CD8-positive, alpha-beta memory T cell (primary cell): ENCODE measurements around the gene SMIM17. TPM values are rescaled to one million over a fixed set of nuclear protein-coding genes. Genes with fewer than 3 reads are reported as not detected.
A peak's percentile ranks its signal among the peaks of the same experiment; 100 is the strongest.

Experiments used
- CTCF ChIA-PET: fragments of 350-600 bp; sonication (Branson Sonifier 250); formaldehyde crosslinking; loops from one replicate; lab custom pipeline; 2021; ENCODE audit warnings: antibody characterized with exemption; lab: Charles Lee
- POLR2A ChIA-PET: fragments of 350-600 bp; sonication (Branson Sonifier 250); formaldehyde crosslinking; loops from one replicate; lab custom pipeline; 2021; ENCODE audit warnings: antibody characterized with exemption; lab: Charles Lee
- DNase-seq, 5 donors: peaks; one replicate each; pipeline versions ENCODE4 v3.0.0 to v3.0.0-alpha.2; 2020 to 2022; ENCODE audit warnings: mixed read lengths in 1 of 5
- H3K27ac ChIP-seq: one replicate; pipeline ENCODE4 v1.7.0; 2013; ENCODE audit warnings: low read depth, mild to moderate bottlenecking, low read length, moderate library complexity
- H3K27me3 ChIP-seq: 2 replicates; pipeline ENCODE4 v1.7.0; 2013; ENCODE audit warnings: low read length, mild to moderate bottlenecking; ENCODE audit not compliant: insufficient read depth, poor library complexity, severe bottlenecking
- H3K36me3 ChIP-seq: 2 replicates; pipeline ENCODE4 v1.7.0; 2013; ENCODE audit warnings: mild to moderate bottlenecking, low read length, moderate library complexity; ENCODE audit not compliant: insufficient read depth
- H3K4me1 ChIP-seq: 2 replicates; pipeline ENCODE4 v1.7.0; 2013; ENCODE audit warnings: mild to moderate bottlenecking, low read length, moderate library complexity; ENCODE audit not compliant: insufficient read depth
- H3K4me3 ChIP-seq: 2 replicates; pipeline ENCODE4 v1.7.0; 2013; ENCODE audit warnings: mild to moderate bottlenecking, low read length
- H3K9me3 ChIP-seq: 2 replicates; pipeline ENCODE4 v1.7.0; 2013; ENCODE audit warnings: mild to moderate bottlenecking, low read length
- H3K27ac Mint-ChIP-seq, 8 donors: one replicate each; pipeline ENCODE4 v1.8.0; 2020 to 2021; ENCODE audit warnings: mixed read lengths in 8 of 8, mild to moderate bottlenecking in 6 of 8, inconsistent platforms in 3 of 8, moderate library complexity in 3 of 8
- H3K27me3 Mint-ChIP-seq, 2 donors: one replicate each; pipeline ENCODE4 v1.8.0; 2020 to 2021; ENCODE audit warnings: mixed read lengths in 2 of 2, mild to moderate bottlenecking in 1 of 2, moderate library complexity in 1 of 2
- H3K36me3 Mint-ChIP-seq, 3 donors: one replicate each; pipeline ENCODE4 v1.8.0; 2020 to 2021; ENCODE audit warnings: mixed read lengths in 3 of 3, inconsistent platforms in 1 of 3, mild to moderate bottlenecking in 1 of 3
- H3K4me1 Mint-ChIP-seq, 3 donors: one replicate each; pipeline ENCODE4 v1.8.0; 2020 to 2021; ENCODE audit warnings: mixed read lengths in 3 of 3, inconsistent platforms in 1 of 3, mild to moderate bottlenecking in 1 of 3
- H3K4me3 Mint-ChIP-seq, 7 donors: one replicate each; pipeline ENCODE4 v1.8.0; 2020 to 2021; ENCODE audit warnings: mixed read lengths in 7 of 7, mild to moderate bottlenecking in 6 of 7, moderate library complexity in 4 of 7, inconsistent platforms in 2 of 7
- H3K9me3 Mint-ChIP-seq, 5 donors: one replicate each; pipeline ENCODE4 v1.8.0; 2020 to 2022; ENCODE audit warnings: mixed read lengths in 5 of 5, mild to moderate bottlenecking in 3 of 5, moderate library complexity in 2 of 5, inconsistent platforms in 1 of 5
- polyA plus RNA-seq: library from polyadenylated mRNA; unstranded; fragments of 300-500 nt; fragmentation: Illumina TruSeq; gene quantifications from one replicate; pipeline ENCODE4 v1.2.3, GENCODE V29; 2021
- total RNA-seq, 2 experiments: library from RNA; stranded (reverse); gene quantifications; one replicate each; pipeline ENCODE4 v1.2.3, GENCODE V29; 2021

Gene SMIM17
- total and polyA plus RNA-seq, 3 experiments from 2014 or later: not detected

- no peaks in the 10 kb centered on the region for H3K4me1 ChIP-seq
- peaks cover 21% of the 10 kb centered on the region for H3K36me3 ChIP-seq
- POLR2A ChIA-PET: no interaction called here
- no peak for DNase-seq
- CTCF ChIA-PET: no interaction called here
- H3K9me3 Mint-ChIP-seq: peaks cover 27 to 89% (median 81%) of the 10 kb centered on the region in 5 donors
- peaks cover 32% of the 10 kb centered on the region for H3K9me3 ChIP-seq
- H3K4me3 ChIP-seq: no peak overlapping the region
- no peaks in the 10 kb centered on the region for H3K27me3 Mint-ChIP-seq
- H3K36me3 Mint-ChIP-seq: peaks cover 34 to 89% (median 82%) of the 10 kb centered on the region in 3 donors
- no peaks in the 10 kb centered on the region for H3K27me3 ChIP-seq
- no peak overlapping the region for H3K4me3 Mint-ChIP-seq
- H3K27ac Mint-ChIP-seq: no peak overlapping the region
- peaks cover 4 to 23% (median 8%) of the 10 kb centered on the region in 3 donors for H3K4me1 Mint-ChIP-seq
- no peak overlapping the region for H3K27ac ChIP-seq
These were observed 39.1 kb upstream of the SMIM17 start for GRCh38 chr19:56603829-56604228.

DNA sequence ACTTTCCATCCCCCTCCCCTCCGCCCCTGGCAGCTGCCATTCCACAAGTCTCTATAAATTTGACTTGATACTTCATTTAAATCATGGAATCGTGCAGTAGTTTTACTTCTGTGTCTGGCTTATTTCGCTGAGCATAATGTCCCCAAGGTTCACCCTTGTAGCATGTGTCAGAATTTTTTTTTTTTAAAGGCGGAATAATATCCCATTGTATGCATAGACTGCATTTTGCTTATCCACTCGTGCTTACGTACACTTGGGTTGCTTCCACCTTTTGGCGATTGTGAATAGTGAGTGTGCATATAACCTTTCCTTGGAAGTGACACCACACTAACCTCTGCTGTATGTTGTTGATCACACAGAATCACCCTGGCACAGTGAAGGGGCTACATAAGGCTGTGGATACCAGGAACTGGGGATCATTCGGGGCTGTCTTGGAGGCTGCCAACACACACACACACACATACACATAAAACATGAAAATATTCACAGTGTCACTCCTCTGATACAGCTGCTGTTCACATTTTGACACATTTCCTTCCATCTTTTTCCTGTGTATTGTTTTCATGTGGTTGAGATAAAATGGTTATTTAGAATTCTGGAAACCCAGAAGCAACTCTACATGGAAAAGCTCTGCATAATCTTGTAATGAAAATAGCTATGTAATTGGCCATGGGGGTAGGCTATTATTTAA, 34.5 kb upstream of the SMIM17 start:
- POLR2A ChIA-PET: no interaction called here
- no peak overlapping the region for H3K27ac Mint-ChIP-seq
- H3K4me3 Mint-ChIP-seq: no peak overlapping the region

GRCh38 chr19:56611288-56611687, 31.7 kb upstream of the SMIM17 start:
- no peak overlapping the region for H3K4me3 Mint-ChIP-seq
- no peak overlapping the region for H3K4me3 ChIP-seq

More for the DNA sequence above, 34.5 kb upstream of the SMIM17 start:
- Mint-ChIP-seq H3K9me3 (peaks cover 49 to 98% (median 92%) of the 10 kb centered on the region in 5 donors), H3K4me1 (peaks cover 0 to 5% (median 5%) of the 10 kb centered on the region in 3 donors), H3K36me3 (peaks cover 33 to 97% (median 89%) of the 10 kb centered on the region in 3 donors), H3K27me3 (no peaks in the 10 kb centered on the region)
- CTCF ChIA-PET: no interaction called here
- Histone ChIP-seq H3K27me3 (no peaks in the 10 kb centered on the region), H3K36me3 (peaks cover 17% of the 10 kb centered on the region), H3K4me3 (no peak overlapping the region), H3K9me3 (peaks cover 44% of the 10 kb centered on the region), H3K4me1 (no peaks in the 10 kb centered on the region), H3K27ac (no peak overlapping the region)
- no peak for DNase-seq

DNA sequence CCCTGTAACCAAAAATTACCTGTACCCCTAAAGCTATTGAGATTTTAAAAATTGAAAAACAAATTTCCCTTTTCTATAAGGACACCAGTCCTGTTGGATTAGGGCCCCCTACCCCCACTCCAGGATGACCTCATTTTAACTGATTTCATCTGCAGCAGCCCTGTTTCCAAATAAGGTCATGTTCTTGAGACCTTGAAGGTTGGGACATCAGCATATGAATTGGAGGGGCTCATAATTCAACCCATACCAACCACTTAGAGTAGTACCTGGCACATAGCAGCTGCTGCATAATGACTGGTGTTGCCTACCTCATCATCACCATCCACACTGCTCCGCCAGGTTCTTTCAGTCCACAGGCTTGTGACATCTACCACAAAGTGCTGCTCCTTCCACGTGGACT, 30.2 kb upstream of the SMIM17 start:
- ChIA-PET CTCF (no interaction called here), POLR2A (no interaction called here)
- Mint-ChIP-seq H3K4me3 (peak overlapping the region in 1 of 7 donors; percentile 29), H3K27ac (no peak overlapping the region), H3K27me3 (no peaks in the 10 kb centered on the region), H3K9me3 (peaks cover 66 to 100% (median 97%) of the 10 kb centered on the region in 5 donors), H3K4me1 (peaks cover 0 to 7% (median 6%) of the 10 kb centered on the region in 3 donors), H3K36me3 (peaks cover 62 to 97% (median 93%) of the 10 kb centered on the region in 3 donors)
- Histone ChIP-seq H3K36me3 (peaks cover 14% of the 10 kb centered on the region), H3K4me3 (no peak overlapping the region), H3K9me3 (peaks cover 58% of the 10 kb centered on the region), H3K4me1 (no peaks in the 10 kb centered on the region), H3K27ac (no peak overlapping the region), H3K27me3 (no peaks in the 10 kb centered on the region)
- no peak for DNase-seq

More at GRCh38 chr19:56611288-56611687, 31.7 kb upstream of the SMIM17 start:
- Histone ChIP-seq H3K4me1 (no peaks in the 10 kb centered on the region), H3K27me3 (no peaks in the 10 kb centered on the region), H3K36me3 (peaks cover 14% of the 10 kb centered on the region), H3K9me3 (peaks cover 59% of the 10 kb centered on the region), H3K27ac (no peak overlapping the region)
- H3K27ac Mint-ChIP-seq: no peak overlapping the region
- peaks cover 66 to 99% (median 94%) of the 10 kb centered on the region in 5 donors for H3K9me3 Mint-ChIP-seq
- H3K27me3 Mint-ChIP-seq: no peaks in the 10 kb centered on the region
- DNase-seq: no peak
- ChIA-PET POLR2A (no interaction called here), CTCF (no interaction called here)
- H3K36me3 Mint-ChIP-seq: peaks cover 53 to 98% (median 91%) of the 10 kb centered on the region in 3 donors
- H3K4me1 Mint-ChIP-seq: peaks cover 0 to 5% (median 5%) of the 10 kb centered on the region in 3 donors

GRCh38 chr19:56613639-56614038, 29.3 kb upstream of the SMIM17 start:
- Mint-ChIP-seq H3K4me3 (no peak overlapping the region), H3K27ac (no peak overlapping the region), H3K9me3 (peaks cover 57 to 99% (median 97%) of the 10 kb centered on the region in 5 donors), H3K36me3 (peaks cover 65 to 96% (median 92%) of the 10 kb centered on the region in 3 donors), H3K4me1 (peaks cover 0 to 9% (median 4%) of the 10 kb centered on the region in 3 donors), H3K27me3 (no peaks in the 10 kb centered on the region)
- peaks cover 54% of the 10 kb centered on the region for H3K9me3 ChIP-seq
- H3K36me3 ChIP-seq: peaks cover 14% of the 10 kb centered on the region
- ChIA-PET CTCF (no interaction called here), POLR2A (no interaction called here)
- no peak overlapping the region for H3K4me3 ChIP-seq
- H3K4me1 ChIP-seq: no peaks in the 10 kb centered on the region
- H3K27ac ChIP-seq: no peak overlapping the region
- DNase-seq: no peak
- no peaks in the 10 kb centered on the region for H3K27me3 ChIP-seq

- no peak overlapping the region for H3K27ac ChIP-seq
- no peaks in the 10 kb centered on the region for H3K4me1 ChIP-seq
- peaks cover 57 to 90% (median 86%) of the 10 kb centered on the region in 3 donors for H3K36me3 Mint-ChIP-seq
- CTCF ChIA-PET: no interaction called here
- POLR2A ChIA-PET: no interaction called here
- DNase-seq: no peak
- no peak overlapping the region for H3K4me3 ChIP-seq
- H3K27me3 ChIP-seq: no peaks in the 10 kb centered on the region
- H3K9me3 Mint-ChIP-seq: peaks cover 41 to 89% (median 85%) of the 10 kb centered on the region in 5 donors
- H3K27ac Mint-ChIP-seq: no peak overlapping the region
- peaks cover 0 to 9% (median 3%) of the 10 kb centered on the region in 3 donors for H3K4me1 Mint-ChIP-seq
- H3K4me3 Mint-ChIP-seq: no peak overlapping the region
- no peaks in the 10 kb centered on the region for H3K27me3 Mint-ChIP-seq
- peaks cover 45% of the 10 kb centered on the region for H3K9me3 ChIP-seq
- H3K36me3 ChIP-seq: peaks cover 19% of the 10 kb centered on the region
These were observed 25.4 kb upstream of the SMIM17 start for GRCh38 chr19:56617531-56617930.

GRCh38 chr19:56619121-56619520, 23.8 kb upstream of the SMIM17 start:
- H3K36me3 Mint-ChIP-seq: peaks cover 54 to 88% (median 83%) of the 10 kb centered on the region in 3 donors
- H3K4me3 Mint-ChIP-seq: no peak overlapping the region
- no peak overlapping the region for H3K27ac Mint-ChIP-seq
- POLR2A ChIA-PET: no interaction called here
- H3K9me3 Mint-ChIP-seq: peaks cover 38 to 88% (median 80%) of the 10 kb centered on the region in 5 donors
- H3K4me3 ChIP-seq: no peak overlapping the region
- H3K9me3 ChIP-seq: peaks cover 45% of the 10 kb centered on the region
- DNase-seq: no peak
- peaks cover 0 to 4% (median 3%) of the 10 kb centered on the region in 3 donors for H3K4me1 Mint-ChIP-seq
- CTCF ChIA-PET: no interaction called here
- no peaks in the 10 kb centered on the region for H3K27me3 Mint-ChIP-seq
- H3K36me3 ChIP-seq: peaks cover 20% of the 10 kb centered on the region
- no peaks in the 10 kb centered on the region for H3K27me3 ChIP-seq
- H3K27ac ChIP-seq: no peak overlapping the region
- H3K4me1 ChIP-seq: no peaks in the 10 kb centered on the region

DNA sequence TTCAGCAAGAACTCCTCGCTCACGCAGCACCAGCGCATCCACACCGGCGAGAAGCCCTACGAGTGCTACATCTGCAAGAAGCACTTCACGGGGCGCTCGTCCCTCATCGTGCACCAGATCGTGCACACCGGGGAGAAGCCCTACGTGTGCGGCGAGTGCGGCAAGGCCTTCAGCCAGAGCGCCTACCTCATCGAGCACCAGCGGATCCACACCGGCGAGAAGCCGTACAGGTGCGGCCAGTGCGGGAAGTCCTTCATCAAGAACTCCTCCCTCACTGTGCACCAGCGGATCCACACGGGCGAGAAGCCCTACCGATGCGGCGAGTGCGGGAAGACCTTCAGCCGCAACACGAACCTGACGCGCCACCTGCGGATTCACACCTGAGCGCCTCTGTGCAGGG, 20.6 kb upstream of the SMIM17 start:
- Mint-ChIP-seq H3K4me1 (peaks cover 0 to 4% (median 3%) of the 10 kb centered on the region in 3 donors), H3K9me3 (peaks cover 23 to 86% (median 70%) of the 10 kb centered on the region in 5 donors), H3K36me3 (peaks cover 35 to 72% (median 71%) of the 10 kb centered on the region in 3 donors), H3K27me3 (no peaks in the 10 kb centered on the region), H3K4me3 (no peak overlapping the region), H3K27ac (no peak overlapping the region)
- Histone ChIP-seq H3K4me1 (no peaks in the 10 kb centered on the region), H3K36me3 (peaks cover 20% of the 10 kb centered on the region), H3K27me3 (no peaks in the 10 kb centered on the region), H3K9me3 (peaks cover 33% of the 10 kb centered on the region), H3K27ac (no peak overlapping the region), H3K4me3 (no peak overlapping the region)
- DNase-seq: no peak
- ChIA-PET POLR2A (no interaction called here), CTCF (no interaction called here)
